Measurements from ENCODE around the gene FGF12. TPM values are rescaled to one million over a fixed set of nuclear protein-coding genes. Genes with fewer than 3 reads are reported as not detected.

Gene FGF12
- total and polyA plus RNA-seq, 2 donors (not counting 1 experiment from before 2014, with no cell fraction given): 0.17 TPM; not detected in 1

DNA sequence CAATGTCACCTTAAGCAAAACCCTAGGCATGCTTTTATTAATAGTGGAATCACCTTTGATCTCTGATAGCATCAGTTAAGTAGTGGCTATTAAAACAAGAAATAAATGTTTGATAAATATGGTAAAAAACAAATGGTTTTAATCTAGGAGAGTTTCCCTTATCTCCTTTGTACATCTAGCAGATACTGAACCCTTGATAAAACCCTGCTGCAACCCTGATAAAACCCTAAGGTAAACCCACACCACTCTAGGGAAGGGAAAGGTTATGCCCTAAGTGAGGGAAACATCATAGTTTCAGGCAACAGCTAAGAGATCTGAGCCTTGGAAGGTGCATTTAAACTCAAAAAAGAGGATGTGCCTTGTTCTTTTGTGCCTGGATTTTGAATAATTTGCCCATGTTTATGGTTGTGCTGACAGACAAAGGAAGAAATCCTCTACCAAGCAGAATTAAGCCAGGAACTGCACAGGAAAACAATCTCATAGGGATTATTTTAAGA, 309.7 kb downstream of the FGF12 start:
- TF ChIP-seq, protein P1, sequence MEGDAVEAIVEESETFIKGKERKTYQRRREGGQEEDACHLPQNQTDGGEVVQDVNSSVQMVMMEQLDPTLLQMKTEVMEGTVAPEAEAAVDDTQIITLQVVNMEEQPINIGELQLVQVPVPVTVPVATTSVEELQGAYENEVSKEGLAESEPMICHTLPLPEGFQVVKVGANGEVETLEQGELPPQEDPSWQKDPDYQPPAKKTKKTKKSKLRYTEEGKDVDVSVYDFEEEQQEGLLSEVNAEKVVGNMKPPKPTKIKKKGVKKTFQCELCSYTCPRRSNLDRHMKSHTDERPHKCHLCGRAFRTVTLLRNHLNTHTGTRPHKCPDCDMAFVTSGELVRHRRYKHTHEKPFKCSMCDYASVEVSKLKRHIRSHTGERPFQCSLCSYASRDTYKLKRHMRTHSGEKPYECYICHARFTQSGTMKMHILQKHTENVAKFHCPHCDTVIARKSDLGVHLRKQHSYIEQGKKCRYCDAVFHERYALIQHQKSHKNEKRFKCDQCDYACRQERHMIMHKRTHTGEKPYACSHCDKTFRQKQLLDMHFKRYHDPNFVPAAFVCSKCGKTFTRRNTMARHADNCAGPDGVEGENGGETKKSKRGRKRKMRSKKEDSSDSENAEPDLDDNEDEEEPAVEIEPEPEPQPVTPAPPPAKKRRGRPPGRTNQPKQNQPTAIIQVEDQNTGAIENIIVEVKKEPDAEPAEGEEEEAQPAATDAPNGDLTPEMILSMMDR (conservative IDR thresholded peaks at IDR 0.05 in 1 of 2, IDR thresholded peaks at IDR 0.05 in 1 of 2; ENCODE audit: low read depth in 1 of 2, low read length in 2 of 2): no peak
- TF ChIP-seq EZH2 (IDR thresholded peaks at IDR 0.05; ENCODE audit: low read length, missing control alignments): no peak

DNA sequence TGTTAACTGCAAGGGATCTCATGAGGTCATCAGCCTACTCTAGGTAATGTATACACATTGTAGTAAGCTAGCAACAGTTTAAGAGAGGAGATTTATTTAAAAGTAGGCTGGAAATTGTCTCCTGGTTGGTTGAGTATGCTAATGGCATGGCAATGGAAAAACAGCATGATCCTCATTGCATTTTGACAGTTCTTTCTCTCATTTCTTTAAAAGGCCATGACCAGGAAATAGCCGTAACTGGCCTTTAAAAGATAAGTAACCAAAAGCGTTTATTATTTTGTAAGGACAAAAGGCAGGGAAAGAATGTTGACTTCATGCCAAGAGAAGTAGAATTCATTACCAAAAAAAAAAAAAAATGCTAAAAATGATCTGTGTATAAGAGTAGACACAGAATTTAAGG, 310.3 kb downstream of the FGF12 start:
- Histone ChIP-seq H3K36me3 (ENCODE audit: control insufficient read depth, insufficient read depth, low read length) (no peaks in the 10 kb centered on the region), H3K27ac (ENCODE audit: insufficient read depth, low read length) (no peak overlapping the region), H3K4me2 (ENCODE audit: extremely low read depth, insufficient read depth, low read length) (no peak overlapping the region), H3K4me1 (ENCODE audit: control insufficient read depth, extremely low read depth, insufficient read depth, low read length) (no peaks in the 10 kb centered on the region), H3K79me2 (ENCODE audit: control insufficient read depth, insufficient read depth, low read length) (no peaks in the 10 kb centered on the region), H3K4me3 (replicated peaks in 1 of 4; ENCODE audit: control extremely low read depth in 1 of 4, insufficient read depth in 1 of 4, low read depth in 3 of 4, low read length in 4 of 4) (no peak overlapping the region), H3K27me3 (ENCODE audit: control insufficient read depth, insufficient read depth, low read length) (no peaks in the 10 kb centered on the region), H4K20me1 (ENCODE audit: control insufficient read depth, extremely low read depth, insufficient read depth, low read length) (no peaks in the 10 kb centered on the region), H2AFZ (ENCODE audit: low read length) (no peak overlapping the region), H3K9me3 (ENCODE audit: control insufficient read depth, insufficient read depth, low read depth, low read length) (no peaks in the 10 kb centered on the region), H3K9ac (ENCODE audit: insufficient read depth, low read length) (no peak overlapping the region)
- DNase-seq (ENCODE audit: low read depth in 2 of 2): peak in 1 of 2 donors; percentile 66
- TF ChIP-seq, protein P1 (conservative IDR thresholded peaks at IDR 0.05 in 1 of 2, IDR thresholded peaks at IDR 0.05 in 1 of 2; ENCODE audit: low read depth in 1 of 2, low read length in 2 of 2): no peak
- TF ChIP-seq EZH2 (IDR thresholded peaks at IDR 0.05; ENCODE audit: low read length, missing control alignments): no peak

More for the DNA sequence above, 309.7 kb downstream of the FGF12 start:
- DNase-seq (ENCODE audit: low read depth in 2 of 2): no peak
- Histone ChIP-seq H3K4me3 (replicated peaks in 1 of 4; ENCODE audit: control extremely low read depth in 1 of 4, insufficient read depth in 1 of 4, low read depth in 3 of 4, low read length in 4 of 4) (no peak overlapping the region), H3K9ac (ENCODE audit: insufficient read depth, low read length) (no peak overlapping the region), H4K20me1 (ENCODE audit: control insufficient read depth, extremely low read depth, insufficient read depth, low read length) (no peaks in the 10 kb centered on the region), H3K36me3 (ENCODE audit: control insufficient read depth, insufficient read depth, low read length) (no peaks in the 10 kb centered on the region), H3K9me3 (ENCODE audit: control insufficient read depth, insufficient read depth, low read depth, low read length) (no peaks in the 10 kb centered on the region), H3K27ac (ENCODE audit: insufficient read depth, low read length) (no peak overlapping the region), H3K27me3 (ENCODE audit: control insufficient read depth, insufficient read depth, low read length) (no peaks in the 10 kb centered on the region), H3K4me1 (ENCODE audit: control insufficient read depth, extremely low read depth, insufficient read depth, low read length) (no peaks in the 10 kb centered on the region), H3K79me2 (ENCODE audit: control insufficient read depth, insufficient read depth, low read length) (no peaks in the 10 kb centered on the region), H3K4me2 (ENCODE audit: extremely low read depth, insufficient read depth, low read length) (no peak overlapping the region), H2AFZ (ENCODE audit: low read length) (no peak overlapping the region)

- Histone ChIP-seq H3K9me3 (ENCODE audit: control insufficient read depth, insufficient read depth, low read depth, low read length) (no peaks in the 10 kb centered on the region), H3K4me1 (ENCODE audit: control insufficient read depth, extremely low read depth, insufficient read depth, low read length) (no peaks in the 10 kb centered on the region), H4K20me1 (ENCODE audit: control insufficient read depth, extremely low read depth, insufficient read depth, low read length) (no peaks in the 10 kb centered on the region), H2AFZ (ENCODE audit: low read length) (no peak overlapping the region), H3K27me3 (ENCODE audit: control insufficient read depth, insufficient read depth, low read length) (peaks cover 8% of the 10 kb centered on the region), H3K4me3 (replicated peaks in 1 of 4; ENCODE audit: control extremely low read depth in 1 of 4, insufficient read depth in 1 of 4, low read depth in 3 of 4, low read length in 4 of 4) (no peak overlapping the region), H3K79me2 (ENCODE audit: control insufficient read depth, insufficient read depth, low read length) (no peaks in the 10 kb centered on the region), H3K9ac (ENCODE audit: insufficient read depth, low read length) (no peak overlapping the region), H3K27ac (ENCODE audit: insufficient read depth, low read length) (no peak overlapping the region), H3K36me3 (ENCODE audit: control insufficient read depth, insufficient read depth, low read length) (no peaks in the 10 kb centered on the region), H3K4me2 (ENCODE audit: extremely low read depth, insufficient read depth, low read length) (no peak overlapping the region)
- peak in 1 of 2 donors; percentile 48 for DNase-seq (ENCODE audit: low read depth in 2 of 2)
- TF ChIP-seq, protein P1 (conservative IDR thresholded peaks at IDR 0.05 in 1 of 2, IDR thresholded peaks at IDR 0.05 in 1 of 2; ENCODE audit: low read depth in 1 of 2, low read length in 2 of 2): no peak
- TF ChIP-seq EZH2 (IDR thresholded peaks at IDR 0.05; ENCODE audit: low read length, missing control alignments): no peak
Observed at GRCh38 chr3:192413461-192413860, 313.9 kb downstream of the FGF12 start.
